Activated CD4-positive, alpha-beta memory T cell treated with anti-CD3 and anti-CD28 coated beads for 36 hours (primary cell): ENCODE measurements around the gene IGF1R. TPM values are rescaled to one million over a fixed set of nuclear protein-coding genes. Genes with fewer than 3 reads are reported as not detected.

Experiments used
- CTCF ChIA-PET: fragments of 350-600 bp; sonication (Branson Sonifier 250); formaldehyde crosslinking; loops from one replicate; lab custom pipeline; 2021; ENCODE audit warnings: antibody characterized with exemption, inconsistent platforms; lab: Charles Lee
- POLR2A ChIA-PET: fragments of 350-600 bp; sonication (Branson Sonifier 250); formaldehyde crosslinking; loops from one replicate; lab custom pipeline; 2021; ENCODE audit warnings: antibody characterized with exemption; lab: Charles Lee
- DNase-seq: peaks from one replicate; pipeline ENCODE4 v3.0.0-alpha.2; 2020
- H3K27ac Mint-ChIP-seq: one replicate; pipeline ENCODE4 v1.8.0; 2021; ENCODE audit warnings: mixed read lengths
- H3K27me3 Mint-ChIP-seq: one replicate; pipeline ENCODE4 v1.8.0; 2021; ENCODE audit warnings: mixed read lengths
- H3K36me3 Mint-ChIP-seq: one replicate; pipeline ENCODE4 v1.8.0; 2021; ENCODE audit warnings: mixed read lengths
- H3K4me1 Mint-ChIP-seq: one replicate; pipeline ENCODE4 v1.8.0; 2021; ENCODE audit warnings: low read depth, mixed read lengths
- H3K4me3 Mint-ChIP-seq: one replicate; pipeline ENCODE4 v1.8.0; 2021; ENCODE audit warnings: mild to moderate bottlenecking, mixed read lengths
- H3K9me3 Mint-ChIP-seq: one replicate; pipeline ENCODE4 v1.8.0; 2021; ENCODE audit warnings: mixed read lengths
- intact Hi-C: fragments of 100-400 bp; cut with micrococcal nuclease; formaldehyde crosslinking; loops from one replicate; pipeline ENCODE4 v1.15.1; 2023
- total RNA-seq, 2 experiments: library from RNA; stranded (reverse); gene quantifications; one replicate each; pipeline ENCODE4 v1.2.3, GENCODE V29; 2021

Gene IGF1R
- total RNA-seq, 2 experiments from 2014 or later: 13.2 to 14.8 TPM

GRCh38 chr15:98966091-98966787 lies 317.9 kb downstream of the IGF1R start:
- ChIA-PET CTCF (no interaction called here), POLR2A (no interaction called here)
- no peak overlapping the region for H3K4me3 Mint-ChIP-seq

GRCh38 chr15:98967096-98967495 lies 318.8 kb downstream of the IGF1R start:
- Mint-ChIP-seq H3K4me1 (no peaks in the 10 kb centered on the region), H3K27ac (no peak overlapping the region), H3K27me3 (no peaks in the 10 kb centered on the region), H3K9me3 (peaks cover 5% of the 10 kb centered on the region), H3K4me3 (no peak overlapping the region), H3K36me3 (peaks cover 12% of the 10 kb centered on the region)
- intact Hi-C loops: no loop called here
- ChIA-PET CTCF (no interaction called here), POLR2A (no interaction called here)
- DNase-seq: no peak

More at GRCh38 chr15:98966091-98966787, 317.9 kb downstream of the IGF1R start:
- Mint-ChIP-seq H3K4me1 (no peaks in the 10 kb centered on the region), H3K27ac (no peak overlapping the region), H3K27me3 (no peaks in the 10 kb centered on the region), H3K9me3 (peaks cover 13% of the 10 kb centered on the region), H3K36me3 (peaks cover 21% of the 10 kb centered on the region)
- DNase-seq: no peak
- intact Hi-C loops: no loop called here

- CTCF ChIA-PET: no interaction called here
- no peak overlapping the region for H3K27ac Mint-ChIP-seq
These were observed 319.6 kb downstream of the IGF1R start for GRCh38 chr15:98967916-98968315.

GRCh38 chr15:98968576-98968975 lies 320.2 kb downstream of the IGF1R start:
- H3K27me3 Mint-ChIP-seq: no peaks in the 10 kb centered on the region
- ChIA-PET POLR2A (no interaction called here), CTCF (no interaction called here)
- H3K4me1 Mint-ChIP-seq: no peaks in the 10 kb centered on the region
- H3K27ac Mint-ChIP-seq: no peak overlapping the region
- no peaks in the 10 kb centered on the region for H3K36me3 Mint-ChIP-seq
- H3K4me3 Mint-ChIP-seq: no peak overlapping the region
- intact Hi-C loops: no loop called here
- H3K9me3 Mint-ChIP-seq: no peaks in the 10 kb centered on the region
- DNase-seq: no peak

More at GRCh38 chr15:98967916-98968315, 319.6 kb downstream of the IGF1R start:
- Mint-ChIP-seq H3K9me3 (no peaks in the 10 kb centered on the region), H3K4me3 (no peak overlapping the region), H3K27me3 (no peaks in the 10 kb centered on the region), H3K36me3 (peaks cover 5% of the 10 kb centered on the region), H3K4me1 (no peaks in the 10 kb centered on the region)
- no peak for DNase-seq
- POLR2A ChIA-PET: no interaction called here
- intact Hi-C loops: no loop called here

GRCh38 chr15:98969126-98969735 lies 320.9 kb downstream of the IGF1R start:
- ChIA-PET CTCF (no interaction called here), POLR2A (no interaction called here)
- Mint-ChIP-seq H3K27ac (no peak overlapping the region), H3K27me3 (no peaks in the 10 kb centered on the region), H3K4me3 (no peak overlapping the region), H3K4me1 (no peaks in the 10 kb centered on the region), H3K36me3 (no peaks in the 10 kb centered on the region), H3K9me3 (no peaks in the 10 kb centered on the region)
- no peak for DNase-seq
- intact Hi-C loops: no loop called here

GRCh38 chr15:98970799-98971198 lies 322.5 kb downstream of the IGF1R start:
- Mint-ChIP-seq H3K4me1 (no peaks in the 10 kb centered on the region), H3K9me3 (no peaks in the 10 kb centered on the region), H3K27me3 (no peaks in the 10 kb centered on the region), H3K36me3 (no peaks in the 10 kb centered on the region), H3K4me3 (no peak overlapping the region), H3K27ac (no peak overlapping the region)
- ChIA-PET POLR2A (no interaction called here), CTCF (no interaction called here)
- intact Hi-C loops: no loop called here
- no peak for DNase-seq

GRCh38 chr15:98976500-98976899 lies 328.2 kb downstream of the IGF1R start:
- no peaks in the 10 kb centered on the region for H3K4me1 Mint-ChIP-seq
- H3K4me3 Mint-ChIP-seq: no peak overlapping the region
- no peaks in the 10 kb centered on the region for H3K9me3 Mint-ChIP-seq
- intact Hi-C loops: no loop called here
- no peak overlapping the region for H3K27ac Mint-ChIP-seq
- ChIA-PET CTCF (no interaction called here), POLR2A (no interaction called here)
- DNase-seq: no peak
- H3K27me3 Mint-ChIP-seq: no peaks in the 10 kb centered on the region
- no peaks in the 10 kb centered on the region for H3K36me3 Mint-ChIP-seq

GRCh38 chr15:98977441-98977840 lies 329.1 kb downstream of the IGF1R start:
- no peaks in the 10 kb centered on the region for H3K9me3 Mint-ChIP-seq
- DNase-seq: no peak
- H3K27me3 Mint-ChIP-seq: no peaks in the 10 kb centered on the region
- no peak overlapping the region for H3K4me3 Mint-ChIP-seq
- intact Hi-C loops: no loop called here
- POLR2A ChIA-PET: no interaction called here
- CTCF ChIA-PET: no interaction called here
- no peaks in the 10 kb centered on the region for H3K36me3 Mint-ChIP-seq
- H3K4me1 Mint-ChIP-seq: no peaks in the 10 kb centered on the region
- H3K27ac Mint-ChIP-seq: no peak overlapping the region

GRCh38 chr15:98978153-98978552 lies 329.8 kb downstream of the IGF1R start:
- ChIA-PET CTCF (no interaction called here), POLR2A (no interaction called here)
- Mint-ChIP-seq H3K4me1 (no peaks in the 10 kb centered on the region), H3K36me3 (no peaks in the 10 kb centered on the region), H3K4me3 (no peak overlapping the region), H3K27me3 (no peaks in the 10 kb centered on the region), H3K27ac (no peak overlapping the region), H3K9me3 (no peaks in the 10 kb centered on the region)
- DNase-seq: no peak
- intact Hi-C loops: no loop called here

- H3K9me3 Mint-ChIP-seq: peaks cover 5% of the 10 kb centered on the region
- intact Hi-C loops: no loop called here
These were observed 332.5 kb downstream of the IGF1R start for GRCh38 chr15:98980899-98981228.

GRCh38 chr15:98981851-98982722 lies 333.7 kb downstream of the IGF1R start:
- H3K36me3 Mint-ChIP-seq: peaks cover under 1% of the 10 kb centered on the region
- H3K4me3 Mint-ChIP-seq: no peak overlapping the region
- peaks cover 13% of the 10 kb centered on the region for H3K9me3 Mint-ChIP-seq
- peaks cover 10% of the 10 kb centered on the region for H3K27me3 Mint-ChIP-seq
- DNase-seq: no peak
- no peak overlapping the region for H3K27ac Mint-ChIP-seq
- no peaks in the 10 kb centered on the region for H3K4me1 Mint-ChIP-seq
- ChIA-PET POLR2A (no interaction called here), CTCF (no interaction called here)
- intact Hi-C loops: no loop called here

More at GRCh38 chr15:98980899-98981228, 332.5 kb downstream of the IGF1R start:
- H3K27ac Mint-ChIP-seq: no peak overlapping the region
- peaks cover 5% of the 10 kb centered on the region for H3K27me3 Mint-ChIP-seq
- H3K4me3 Mint-ChIP-seq: no peak overlapping the region
- ChIA-PET CTCF (no interaction called here), POLR2A (no interaction called here)
- DNase-seq: no peak
- H3K4me1 Mint-ChIP-seq: no peaks in the 10 kb centered on the region
- no peaks in the 10 kb centered on the region for H3K36me3 Mint-ChIP-seq

- peaks cover 10% of the 10 kb centered on the region for H3K27me3 Mint-ChIP-seq
- ChIA-PET CTCF (no interaction called here), POLR2A (no interaction called here)
- intact Hi-C loops: no loop called here
- no peaks in the 10 kb centered on the region for H3K4me1 Mint-ChIP-seq
- no peak for DNase-seq
- H3K4me3 Mint-ChIP-seq: no peak overlapping the region
- peaks cover 14% of the 10 kb centered on the region for H3K9me3 Mint-ChIP-seq
- H3K36me3 Mint-ChIP-seq: peaks cover 1% of the 10 kb centered on the region
- H3K27ac Mint-ChIP-seq: no peak overlapping the region
These were observed 335.0 kb downstream of the IGF1R start for GRCh38 chr15:98983334-98983733.
